Testis (tissue), 2 donors: Measurements from ENCODE around the gene CXADR.

ENCODE experiments used
- CTCF ChIP-seq, 3 experiments: fragments of 450-650 bp in 2 of 3; fragments of 200-600 bp in 1 of 3; sonication (generic) in 1 of 3; IDR thresholded peaks; one replicate each; pipeline ENCODE4 v1.5.1; 2016 to 2019; ENCODE audit warnings: antibody characterized with exemption in 3 of 3, mild to moderate bottlenecking in 2 of 3, moderate library complexity in 1 of 3
- POLR2A ChIP-seq: fragments of 450-650 bp; IDR thresholded peaks from one replicate; pipeline ENCODE4 v1.6.1; 2017; ENCODE audit warnings: antibody characterized with exemption, mild to moderate bottlenecking, moderate library complexity

DNA sequence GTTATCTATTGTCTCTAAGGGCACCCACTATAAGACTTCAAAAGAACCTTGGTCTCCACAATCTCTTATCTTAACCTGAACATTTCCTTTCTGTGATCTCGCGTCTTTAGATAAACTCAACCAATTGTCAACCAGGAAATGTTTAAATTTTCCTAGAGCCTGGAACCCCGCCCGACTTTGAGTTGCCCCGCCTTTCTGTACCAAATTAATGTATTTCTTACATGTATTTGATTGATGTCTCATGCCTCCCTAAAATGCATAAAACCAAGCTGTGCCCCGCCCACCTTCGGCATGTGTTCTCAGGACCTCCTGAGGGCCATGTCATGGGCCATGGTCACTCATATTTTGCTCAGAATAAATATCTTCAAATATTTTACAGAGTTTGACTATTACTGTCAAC, 5.9 kb upstream of the CXADR start:
- no peak for TF ChIP-seq POLR2A
- TF ChIP-seq CTCF (IDR thresholded peaks at IDR 0.05), result no peak
